Body of pancreas (tissue), 4 donors: ENCODE results near the gene SEMA6A. TPM values are rescaled to one million over a fixed set of nuclear protein-coding genes. Genes with fewer than 3 reads are reported as not detected.

Experiments
- ATAC-seq: fragments of 150-250 bp; one replicate; pipeline ENCODE4 v1.9.1; 2016
- DNase-seq, 4 donors: peaks; one replicate each; pipeline ENCODE4 v3.0.0-alpha.2; 2019
- H3K27ac ChIP-seq, 4 donors: fragments of 200-600 bp; sonication (generic); 1 replicate in 3 of 4; 2 replicates in 1 of 4; pipeline versions ENCODE4 v1.5.1 to v1.6.1; 2016 to 2019; ENCODE audit warnings: mild to moderate bottlenecking in 1 of 4, mixed read lengths in 1 of 4, moderate library complexity in 1 of 4
- H3K27me3 ChIP-seq, 2 donors: fragments of 200-600 bp; sonication (generic); one replicate each; pipeline ENCODE4 v1.6.0; 2016; ENCODE audit warnings: mild to moderate bottlenecking in 1 of 2
- H3K36me3 ChIP-seq, 2 donors: fragments of 200-600 bp; sonication (generic); replicated peaks in 1 of 2; 2 replicates each; pipeline ENCODE4 v1.5.1; 2016; ENCODE audit warnings: low read depth in 2 of 2; ENCODE audit not compliant: insufficient read depth in 1 of 2
- H3K4me1 ChIP-seq: fragments of 200-600 bp; sonication (generic); one replicate; pipeline ENCODE4 v1.6.0; 2016
- H3K4me3 ChIP-seq, 2 donors: fragments of 200-600 bp; sonication (generic); 1 replicate in 1 of 2; 2 replicates in 1 of 2; pipeline ENCODE4 v1.5.1; 2016 to 2019
- H3K9me3 ChIP-seq, 3 donors: fragments of 200-600 bp; sonication (generic); 1 replicate in 2 of 3; 2 replicates in 1 of 3; pipeline ENCODE4 v1.5.1; 2016
- POLR2A ChIP-seq, 3 donors: fragments of 450-650 bp; IDR thresholded peaks; one replicate each; pipeline ENCODE4 v1.6.1; 2016; ENCODE audit warnings: antibody characterized with exemption in 3 of 3, mild to moderate bottlenecking in 2 of 3
- WGBS, 2 donors: methylation state at CpG; one replicate each; pipeline ENCODE4 v1.1.5; 2017; 5-methylcytosine and 5-hydroxymethylcytosine counted together
- intact Hi-C: fragments of 100-400 bp; cut with DNase I; formaldehyde crosslinking; loops from one replicate; pipeline ENCODE4 v1.15.1; 2023
- total RNA-seq, 2 donors: library from RNA; depleted of rRNA; stranded (reverse); fragments of >200 nt; gene quantifications; one replicate each; pipeline ENCODE4 v1.1.0, GENCODE V29; 2016
- TF ChIP-seq, protein P1 (sequence below), 7 experiments: fragments of 450-650 bp in 4 of 7; fragments of 200-600 bp in 3 of 7; sonication (generic) in 3 of 7; IDR thresholded peaks; one replicate each; pipeline ENCODE4 v1.5.1; 2016 to 2019; ENCODE audit warnings: antibody characterized with exemption in 7 of 7

Gene SEMA6A
- total RNA-seq, 2 donors from 2014 or later: 18.7 to 25.1 TPM

DNA sequence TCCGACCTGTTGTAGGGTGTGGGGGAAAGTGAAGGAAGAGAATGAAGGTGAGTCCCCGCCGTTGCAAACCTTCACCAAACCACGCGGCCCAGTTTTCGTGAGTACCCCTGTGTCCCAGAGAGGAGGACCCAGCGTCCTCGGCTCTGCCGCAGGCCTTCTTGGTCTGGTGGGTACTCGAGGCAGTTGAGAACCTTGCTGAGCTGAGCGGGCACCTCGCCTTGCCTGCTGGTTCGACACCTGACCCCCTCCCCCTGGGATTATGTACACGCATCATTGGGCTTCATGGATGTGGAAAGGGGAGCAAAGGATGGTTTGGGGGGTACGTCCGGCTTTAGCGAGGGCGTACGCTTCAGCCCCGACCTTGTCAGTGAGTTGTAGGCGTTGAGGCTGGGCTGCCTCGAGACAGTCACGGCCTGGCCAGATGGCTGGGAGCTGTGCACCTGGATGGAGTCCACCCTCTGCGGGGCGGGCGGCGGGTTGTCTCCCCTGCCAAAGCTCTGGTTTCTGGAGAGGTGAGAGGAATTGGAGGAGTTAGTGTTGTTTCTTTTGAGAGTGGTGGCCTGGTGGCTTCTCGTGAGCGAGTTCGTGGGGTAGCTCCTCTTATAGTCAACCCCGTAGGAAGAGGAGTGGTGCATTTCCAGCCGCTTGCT, 128.1 kb downstream of the SEMA6A start:
- no peak for ATAC-seq
- 90 to 96% methylated on average over 28 to 32 of the region's 32 CpGs for WGBS, 2 donors
- no peaks in the 10 kb centered on the region for H3K9me3 ChIP-seq
- no peaks in the 10 kb centered on the region for H3K27me3 ChIP-seq
- intact Hi-C loops: no loop called here
- peaks cover 6% of the 10 kb centered on the region for H3K4me1 ChIP-seq
- DNase-seq: no peak
- TF ChIP-seq, protein P1, sequence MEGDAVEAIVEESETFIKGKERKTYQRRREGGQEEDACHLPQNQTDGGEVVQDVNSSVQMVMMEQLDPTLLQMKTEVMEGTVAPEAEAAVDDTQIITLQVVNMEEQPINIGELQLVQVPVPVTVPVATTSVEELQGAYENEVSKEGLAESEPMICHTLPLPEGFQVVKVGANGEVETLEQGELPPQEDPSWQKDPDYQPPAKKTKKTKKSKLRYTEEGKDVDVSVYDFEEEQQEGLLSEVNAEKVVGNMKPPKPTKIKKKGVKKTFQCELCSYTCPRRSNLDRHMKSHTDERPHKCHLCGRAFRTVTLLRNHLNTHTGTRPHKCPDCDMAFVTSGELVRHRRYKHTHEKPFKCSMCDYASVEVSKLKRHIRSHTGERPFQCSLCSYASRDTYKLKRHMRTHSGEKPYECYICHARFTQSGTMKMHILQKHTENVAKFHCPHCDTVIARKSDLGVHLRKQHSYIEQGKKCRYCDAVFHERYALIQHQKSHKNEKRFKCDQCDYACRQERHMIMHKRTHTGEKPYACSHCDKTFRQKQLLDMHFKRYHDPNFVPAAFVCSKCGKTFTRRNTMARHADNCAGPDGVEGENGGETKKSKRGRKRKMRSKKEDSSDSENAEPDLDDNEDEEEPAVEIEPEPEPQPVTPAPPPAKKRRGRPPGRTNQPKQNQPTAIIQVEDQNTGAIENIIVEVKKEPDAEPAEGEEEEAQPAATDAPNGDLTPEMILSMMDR (IDR thresholded peaks at IDR 0.05): no peak
- no peak for TF ChIP-seq POLR2A (IDR thresholded peaks at IDR 0.05)
- peaks cover 0 to 4% of the 10 kb centered on the region in 2 donors for H3K36me3 ChIP-seq
- H3K27ac ChIP-seq: no peak overlapping the region
- H3K4me3 ChIP-seq: no peak overlapping the region

DNA sequence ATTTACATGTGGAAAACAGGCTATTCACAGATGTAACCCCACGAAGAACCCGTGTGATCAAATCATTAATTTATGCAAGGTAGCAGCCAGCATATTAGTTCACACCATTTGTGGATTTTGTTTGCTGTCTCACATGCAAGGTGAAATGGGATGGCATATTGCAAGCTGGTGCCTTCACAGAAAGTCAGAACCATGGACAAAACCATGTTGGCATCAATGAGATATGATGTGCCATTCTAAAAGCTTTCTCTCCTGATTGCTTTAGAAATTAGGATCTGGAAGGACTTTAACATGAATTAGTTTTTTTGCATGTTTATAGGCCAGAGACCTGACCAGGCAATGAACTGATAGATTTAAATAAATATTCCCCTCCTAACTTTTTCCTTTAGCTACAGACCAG, 129.3 kb downstream of the SEMA6A start:
- no peak for DNase-seq
- peaks cover 6% of the 10 kb centered on the region for H3K4me1 ChIP-seq
- intact Hi-C loops: no loop called here
- H3K27ac ChIP-seq: no peak overlapping the region
- H3K4me3 ChIP-seq: no peak overlapping the region
- H3K9me3 ChIP-seq: no peaks in the 10 kb centered on the region
- TF ChIP-seq, protein P1 (IDR thresholded peaks at IDR 0.05): no peak
- no peak for TF ChIP-seq POLR2A (IDR thresholded peaks at IDR 0.05)
- H3K27me3 ChIP-seq: no peaks in the 10 kb centered on the region
- no peak for ATAC-seq
- peaks cover 0 to 4% of the 10 kb centered on the region in 2 donors for H3K36me3 ChIP-seq
- WGBS, 2 donors: 91 to 98% methylated on average over 2 of the region's 2 CpGs

DNA sequence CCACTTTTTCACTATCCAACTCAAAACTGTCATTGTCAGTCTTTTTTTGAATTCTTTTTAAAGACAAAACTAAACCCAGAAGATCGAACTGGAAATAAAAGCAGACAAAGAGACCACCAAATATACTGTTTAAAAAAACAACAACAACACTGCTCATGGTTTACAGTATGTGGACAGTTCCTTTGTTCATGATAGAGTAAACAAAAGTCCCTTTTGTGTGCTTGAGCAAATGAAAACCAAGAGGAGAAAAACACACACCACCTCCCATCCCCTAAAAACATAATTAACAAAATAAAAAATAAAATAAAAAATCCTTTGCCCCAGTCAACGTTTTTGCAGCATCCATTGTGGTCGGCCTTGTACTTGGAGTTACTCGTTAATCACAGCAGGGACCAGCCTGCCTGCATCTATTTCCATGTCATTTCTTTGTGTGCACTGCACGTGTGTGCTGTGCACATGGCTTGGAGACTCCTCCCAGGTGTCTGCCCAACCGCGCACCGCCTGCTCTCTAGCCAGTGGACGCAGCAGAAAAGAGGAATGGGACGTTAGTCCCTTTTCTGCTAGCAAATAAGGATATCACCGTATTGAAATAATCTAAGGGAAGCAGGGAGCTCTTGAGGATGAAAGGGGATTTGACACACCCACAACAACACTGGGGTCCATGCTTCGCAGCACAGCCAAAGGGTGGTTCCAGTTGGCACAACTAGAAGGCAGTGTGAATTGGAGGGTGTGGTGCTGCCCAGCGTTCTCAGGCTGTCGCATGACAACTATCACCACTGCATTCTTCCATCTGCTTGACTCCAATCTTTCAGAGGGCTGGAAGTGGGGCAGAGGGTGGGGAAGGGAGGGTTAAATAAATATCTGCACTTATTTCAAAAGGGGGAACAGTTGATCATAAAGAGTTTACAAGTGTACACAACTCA, 130.0 kb downstream of the SEMA6A start:
- no peak for TF ChIP-seq POLR2A (IDR thresholded peaks at IDR 0.05)
- TF ChIP-seq, protein P1 (IDR thresholded peaks at IDR 0.05): no peak
- peaks cover 0 to 4% of the 10 kb centered on the region in 2 donors for H3K36me3 ChIP-seq
- ATAC-seq (no peak), DNase-seq (no peak)
- H3K27me3 ChIP-seq: no peaks in the 10 kb centered on the region
- H3K4me3 ChIP-seq: no peak overlapping the region
- H3K9me3 ChIP-seq: no peaks in the 10 kb centered on the region
- WGBS, 2 donors: 81 to 85% methylated on average over 14 of the region's 14 CpGs
- intact Hi-C loops: no loop called here
- peaks cover 6% of the 10 kb centered on the region for H3K4me1 ChIP-seq
- no peak overlapping the region for H3K27ac ChIP-seq

DNA sequence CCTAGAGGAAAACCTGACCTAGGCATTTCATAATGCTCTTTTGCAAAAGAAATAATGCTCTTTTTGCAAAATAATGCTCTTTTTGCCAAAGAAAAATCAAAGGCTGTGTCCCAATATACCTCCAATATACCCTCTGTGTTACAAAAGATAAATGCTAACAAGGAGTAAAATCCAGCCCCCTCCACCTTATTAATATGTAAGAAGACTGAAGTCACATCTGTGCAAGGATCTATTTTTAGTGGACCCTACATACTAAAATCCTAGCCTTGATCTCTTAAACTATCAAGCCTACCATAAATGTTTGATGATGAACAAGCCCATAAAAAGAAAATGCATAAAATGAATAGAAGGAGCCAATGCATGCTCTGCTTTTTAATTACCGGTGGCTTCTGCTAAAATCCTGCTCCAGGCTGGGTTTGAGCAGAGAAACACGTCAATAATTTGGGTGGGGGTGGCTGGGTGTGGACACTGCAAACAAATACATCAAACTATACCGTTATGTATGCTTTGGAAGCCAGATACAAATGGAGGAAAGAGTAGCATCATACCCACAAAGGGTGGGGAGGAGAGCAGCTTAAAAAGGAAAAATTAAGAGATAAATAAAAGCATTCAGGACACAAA, 131.6 kb downstream of the SEMA6A start:
- H3K36me3 ChIP-seq: peaks cover 0 to 4% of the 10 kb centered on the region in 2 donors
- H3K27ac ChIP-seq: no peak overlapping the region
- H3K27me3 ChIP-seq: no peaks in the 10 kb centered on the region
- DNase-seq: no peak
- H3K4me3 ChIP-seq: no peak overlapping the region
- WGBS, 2 donors: 84 to 86% methylated on average over 3 of the region's 3 CpGs
- TF ChIP-seq, protein P1 (IDR thresholded peaks at IDR 0.05): no peak
- TF ChIP-seq POLR2A (IDR thresholded peaks at IDR 0.05): no peak
- intact Hi-C loops: no loop called here
- no peaks in the 10 kb centered on the region for H3K9me3 ChIP-seq
- no peak for ATAC-seq
- H3K4me1 ChIP-seq: peaks cover 6% of the 10 kb centered on the region
